HepG2 (cell line): ENCODE data around the gene OLFM2. TPM values are rescaled to one million over a fixed set of nuclear protein-coding genes. Genes with fewer than 3 reads are reported as not detected.

Source experiments
- BRCA1 ChIP-seq: sonication (generic); formaldehyde crosslinking; IDR thresholded peaks from 2 replicates; pipeline ENCODE4 v1.4.0; 2020; ENCODE audit warnings: missing genetic modification reagents
- FOXK1 ChIP-seq: sonication (generic); formaldehyde crosslinking; IDR thresholded peaks from 2 replicates; pipeline ENCODE4 v1.4.0; 2020; ENCODE audit warnings: low read depth, missing genetic modification reagents, borderline replicate concordance
- JUNB ChIP-seq: sonication (generic); formaldehyde crosslinking; IDR thresholded peaks from 2 replicates; pipeline ENCODE4 v1.8.0; 2022; ENCODE audit warnings: missing genetic modification reagents, mild to moderate bottlenecking, borderline replicate concordance
- KDM2A ChIP-seq: sonication (generic); formaldehyde crosslinking; IDR thresholded peaks from 2 replicates; pipeline ENCODE4 v1.4.0; 2020; ENCODE audit warnings: low read depth, missing genetic modification reagents, borderline replicate concordance
- MTA1 ChIP-seq: sonication (generic); formaldehyde crosslinking; IDR thresholded peaks from 2 replicates; pipeline ENCODE4 v1.4.0; 2020; ENCODE audit warnings: missing genetic modification reagents, mild to moderate bottlenecking, borderline replicate concordance
- NPAS2 ChIP-seq: sonication (generic); formaldehyde crosslinking; IDR thresholded peaks from 2 replicates; pipeline ENCODE4 v1.8.0; 2022; ENCODE audit warnings: mild to moderate bottlenecking, missing genetic modification reagents, borderline replicate concordance
- RBFOX2 ChIP-seq: fragments of 200-400 bp; formaldehyde crosslinking; IDR thresholded peaks from 2 replicates; pipeline ENCODE4 v1.6.1; 2017; ENCODE audit warnings: low read depth, mild to moderate bottlenecking, low read length
- TBX2 ChIP-seq: sonication (generic); formaldehyde crosslinking; IDR thresholded peaks from 2 replicates; pipeline ENCODE4 v1.5.0; 2020; ENCODE audit warnings: missing genetic modification reagents, mild to moderate bottlenecking, borderline replicate concordance
- ZNF10 ChIP-seq: sonication (generic); formaldehyde crosslinking; IDR thresholded peaks from 2 replicates; pipeline ENCODE4 v1.4.0; 2020; ENCODE audit warnings: mild to moderate bottlenecking, low read depth, missing genetic modification reagents, borderline replicate concordance
- ZNF12 ChIP-seq: sonication (generic); formaldehyde crosslinking; IDR thresholded peaks from 2 replicates; pipeline ENCODE4 v1.5.0; 2020; ENCODE audit warnings: missing genetic modification reagents
- ZNF460 ChIP-seq: sonication (generic); formaldehyde crosslinking; IDR thresholded peaks from 2 replicates; pipeline ENCODE4 v1.5.1; 2020; ENCODE audit warnings: missing genetic modification reagents, mild to moderate bottlenecking, borderline replicate concordance
- ZNF616 ChIP-seq: sonication (generic); formaldehyde crosslinking; IDR thresholded peaks from 2 replicates; pipeline ENCODE4 v1.5.0; 2020; ENCODE audit warnings: low read depth, mild to moderate bottlenecking, missing genetic modification reagents
- ZNF674 ChIP-seq: sonication (generic); formaldehyde crosslinking; IDR thresholded peaks from 2 replicates; pipeline ENCODE4 v1.5.0; 2020; ENCODE audit warnings: low read depth, mild to moderate bottlenecking, missing genetic modification reagents
- polyA plus RNA-seq, 8 experiments: library from polyadenylated mRNA; depleted of rRNA in 3 of 8; stranded (reverse) in 7 of 8; unstranded in 1 of 8; fragments of >200 nt; fragmentation: Illumina TruSeq in 4 of 8; extraction: Trizol in 4 of 8; gene quantifications; 2 replicates each; pipeline versions ENCODE4 v1.2.1 to v1.2.3, GENCODE V29; 2011 to 2016; ENCODE audit warnings: low read depth in 4 of 8, missing spikeins in 1 of 8, mixed read lengths in 1 of 8; ENCODE audit not compliant: insufficient read depth in 1 of 8
- total RNA-seq, 5 experiments: library from RNA; depleted of rRNA; stranded (reverse); fragments of >200 nt; fragmentation: Illumina TruSeq; extraction: Trizol; gene quantifications; 2 replicates each; pipeline ENCODE4 v1.2.3, GENCODE V29; 2016; ENCODE audit warnings: low read depth in 1 of 5
- TF ChIP-seq, protein P1 (sequence below), 2 experiments: fragments of 450-650 bp in 1 of 2; sonication (generic) in 1 of 2; formaldehyde crosslinking in 1 of 2; IDR thresholded peaks; 2 replicates each; pipeline versions ENCODE4 v1.6.1 to v1.8.0; 2016 to 2022; ENCODE audit warnings: antibody characterized with exemption in 1 of 2, mild to moderate bottlenecking in 1 of 2, missing genetic modification reagents in 1 of 2
- TF ChIP-seq, protein P2 (sequence below): sonication (generic); formaldehyde crosslinking; IDR thresholded peaks from 2 replicates; pipeline ENCODE4 v1.8.1; 2023; ENCODE audit warnings: mild to moderate bottlenecking, moderate library complexity, missing genetic modification reagents
- TF ChIP-seq, protein P3 (sequence below): sonication (generic); formaldehyde crosslinking; IDR thresholded peaks from 2 replicates; pipeline ENCODE4 v1.4.0; 2020; ENCODE audit warnings: missing genetic modification reagents

Gene OLFM2
- total and polyA plus RNA-seq, 2 of the 13 experiments (the other 11 are each of a cell fraction or from before 2014, with no cell fraction given), result 0.20 to 0.51 TPM

DNA sequence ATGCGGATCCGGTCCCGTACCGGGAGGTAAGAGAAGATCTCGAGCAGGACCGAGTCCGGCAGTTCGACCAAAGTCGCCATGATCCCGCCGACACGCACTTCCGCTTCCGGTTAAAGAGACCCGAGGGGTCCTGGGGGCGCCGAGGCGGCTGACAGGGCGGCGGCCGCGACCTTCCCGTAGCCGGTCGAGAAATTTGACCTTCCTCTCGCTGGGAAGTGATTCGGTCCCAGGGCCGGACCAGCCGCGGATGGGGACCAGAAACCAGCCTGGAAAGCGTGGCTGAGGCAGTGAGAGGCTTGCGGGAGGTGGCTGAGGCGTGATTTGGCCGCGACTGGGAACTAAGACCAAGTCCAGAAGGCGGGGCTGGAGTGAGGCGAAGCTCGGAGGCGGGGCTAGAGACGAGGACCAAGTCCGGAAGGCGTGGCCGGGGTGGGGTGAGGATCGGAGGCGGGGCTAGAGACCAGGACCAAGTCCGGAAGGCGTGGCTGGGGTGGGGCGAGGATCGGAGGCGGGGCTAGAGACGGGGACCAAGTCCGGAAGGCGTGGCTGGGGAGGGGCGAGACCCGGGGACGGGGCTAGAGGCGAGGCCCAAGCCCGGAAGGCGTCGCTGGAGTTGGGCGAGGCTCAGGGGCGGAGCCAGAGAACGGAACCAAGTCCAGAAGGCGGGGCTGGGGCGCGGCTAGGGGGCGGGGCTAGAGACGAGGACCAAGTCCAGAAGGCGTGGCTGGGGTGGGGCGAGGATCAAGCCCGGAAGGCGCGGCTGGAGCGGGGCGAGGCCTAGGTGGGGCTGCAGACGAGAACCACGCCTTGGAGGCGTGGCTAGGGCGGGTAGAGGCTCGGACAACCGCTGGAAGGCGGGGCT is 117.3 kb downstream of the OLFM2 start, which contains the start of gene FBXL12 (continued):
- TF ChIP-seq, protein P1, sequence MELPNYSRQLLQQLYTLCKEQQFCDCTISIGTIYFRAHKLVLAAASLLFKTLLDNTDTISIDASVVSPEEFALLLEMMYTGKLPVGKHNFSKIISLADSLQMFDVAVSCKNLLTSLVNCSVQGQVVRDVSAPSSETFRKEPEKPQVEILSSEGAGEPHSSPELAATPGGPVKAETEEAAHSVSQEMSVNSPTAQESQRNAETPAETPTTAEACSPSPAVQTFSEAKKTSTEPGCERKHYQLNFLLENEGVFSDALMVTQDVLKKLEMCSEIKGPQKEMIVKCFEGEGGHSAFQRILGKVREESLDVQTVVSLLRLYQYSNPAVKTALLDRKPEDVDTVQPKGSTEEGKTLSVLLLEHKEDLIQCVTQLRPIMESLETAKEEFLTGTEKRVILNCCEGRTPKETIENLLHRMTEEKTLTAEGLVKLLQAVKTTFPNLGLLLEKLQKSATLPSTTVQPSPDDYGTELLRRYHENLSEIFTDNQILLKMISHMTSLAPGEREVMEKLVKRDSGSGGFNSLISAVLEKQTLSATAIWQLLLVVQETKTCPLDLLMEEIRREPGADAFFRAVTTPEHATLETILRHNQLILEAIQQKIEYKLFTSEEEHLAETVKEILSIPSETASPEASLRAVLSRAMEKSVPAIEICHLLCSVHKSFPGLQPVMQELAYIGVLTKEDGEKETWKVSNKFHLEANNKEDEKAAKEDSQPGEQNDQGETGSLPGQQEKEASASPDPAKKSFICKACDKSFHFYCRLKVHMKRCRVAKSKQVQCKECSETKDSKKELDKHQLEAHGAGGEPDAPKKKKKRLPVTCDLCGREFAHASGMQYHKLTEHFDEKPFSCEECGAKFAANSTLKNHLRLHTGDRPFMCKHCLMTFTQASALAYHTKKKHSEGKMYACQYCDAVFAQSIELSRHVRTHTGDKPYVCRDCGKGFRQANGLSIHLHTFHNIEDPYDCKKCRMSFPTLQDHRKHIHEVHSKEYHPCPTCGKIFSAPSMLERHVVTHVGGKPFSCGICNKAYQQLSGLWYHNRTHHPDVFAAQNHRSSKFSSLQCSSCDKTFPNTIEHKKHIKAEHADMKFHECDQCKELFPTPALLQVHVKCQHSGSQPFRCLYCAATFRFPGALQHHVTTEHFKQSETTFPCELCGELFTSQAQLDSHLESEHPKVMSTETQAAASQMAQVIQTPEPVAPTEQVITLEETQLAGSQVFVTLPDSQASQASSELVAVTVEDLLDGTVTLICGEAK (IDR thresholded peaks at IDR 0.05), result peak; percentile 73
- TF ChIP-seq, protein P1 (CRISPR knock-in tag; IDR thresholded peaks at IDR 0.05), result 0 out of 2 replicates have a peak, but pooled peaks have one; percentile 73
- TF ChIP-seq, protein P2, sequence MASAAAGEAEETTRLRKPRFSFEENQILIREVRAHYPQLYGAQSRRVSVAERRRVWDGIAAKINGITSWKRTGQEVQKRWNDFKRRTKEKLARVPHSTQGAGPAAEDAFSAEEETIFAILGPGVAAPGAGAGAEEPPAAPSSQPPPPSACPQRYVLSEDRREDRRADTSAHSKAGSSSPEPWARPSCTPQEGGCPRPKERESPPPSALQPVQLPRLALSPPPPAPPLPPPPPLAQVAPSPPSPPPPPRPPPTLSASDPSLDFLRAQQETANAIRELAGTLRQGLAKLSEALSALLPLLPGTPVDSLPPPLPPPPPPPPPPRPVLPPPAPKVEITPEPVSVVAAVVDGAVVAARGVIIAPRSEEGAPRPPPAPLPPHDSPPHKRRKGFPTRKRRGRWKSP (CRISPR knock-in tag), result 0 out of 2 replicates have a peak, but pooled peaks have one; percentile 61
- TF ChIP-seq ZNF616 (CRISPR knock-in tag) (no peak), RBFOX2 (peak; percentile 95), KDM2A (CRISPR knock-in tag) (peak; percentile 94; the same call in 1 of the 2 replicates), ZNF10 (CRISPR knock-in tag) (no peak), MTA1 (CRISPR knock-in tag) (peak; percentile 15; the same call in 1 of the 2 replicates), BRCA1 (CRISPR knock-in tag) (no peak), ZNF674 (no peak), ZNF12 (CRISPR knock-in tag) (no peak), TBX2 (CRISPR knock-in tag) (peak; percentile 85; the same call in 1 of the 2 replicates), FOXK1 (no peak; the same call in 1 of the 2 replicates), ZNF460 (CRISPR knock-in tag) (no peak; the same call in 1 of the 2 replicates), JUNB (CRISPR knock-in tag) (no peak), NPAS2 (CRISPR knock-in tag) (no peak)
- TF ChIP-seq, protein P3, sequence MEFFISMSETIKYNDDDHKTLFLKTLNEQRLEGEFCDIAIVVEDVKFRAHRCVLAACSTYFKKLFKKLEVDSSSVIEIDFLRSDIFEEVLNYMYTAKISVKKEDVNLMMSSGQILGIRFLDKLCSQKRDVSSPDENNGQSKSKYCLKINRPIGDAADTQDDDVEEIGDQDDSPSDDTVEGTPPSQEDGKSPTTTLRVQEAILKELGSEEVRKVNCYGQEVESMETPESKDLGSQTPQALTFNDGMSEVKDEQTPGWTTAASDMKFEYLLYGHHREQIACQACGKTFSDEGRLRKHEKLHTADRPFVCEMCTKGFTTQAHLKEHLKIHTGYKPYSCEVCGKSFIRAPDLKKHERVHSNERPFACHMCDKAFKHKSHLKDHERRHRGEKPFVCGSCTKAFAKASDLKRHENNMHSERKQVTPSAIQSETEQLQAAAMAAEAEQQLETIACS (CRISPR knock-in tag), result no peak
